ENCODE results near the gene DUSP22. TPM values are rescaled to one million over a fixed set of nuclear protein-coding genes. Genes with fewer than 3 reads are reported as not detected.
"Not testable (repeated sequence)": the region's sequence is repeated elsewhere in the genome, so short reads cannot be mapped to it uniquely, and the experiment has no call there.

The DUSP22 gene
- total and polyA plus RNA-seq, 4 donors: 23.0 to 65.8 (median 49.3) TPM

DNA sequence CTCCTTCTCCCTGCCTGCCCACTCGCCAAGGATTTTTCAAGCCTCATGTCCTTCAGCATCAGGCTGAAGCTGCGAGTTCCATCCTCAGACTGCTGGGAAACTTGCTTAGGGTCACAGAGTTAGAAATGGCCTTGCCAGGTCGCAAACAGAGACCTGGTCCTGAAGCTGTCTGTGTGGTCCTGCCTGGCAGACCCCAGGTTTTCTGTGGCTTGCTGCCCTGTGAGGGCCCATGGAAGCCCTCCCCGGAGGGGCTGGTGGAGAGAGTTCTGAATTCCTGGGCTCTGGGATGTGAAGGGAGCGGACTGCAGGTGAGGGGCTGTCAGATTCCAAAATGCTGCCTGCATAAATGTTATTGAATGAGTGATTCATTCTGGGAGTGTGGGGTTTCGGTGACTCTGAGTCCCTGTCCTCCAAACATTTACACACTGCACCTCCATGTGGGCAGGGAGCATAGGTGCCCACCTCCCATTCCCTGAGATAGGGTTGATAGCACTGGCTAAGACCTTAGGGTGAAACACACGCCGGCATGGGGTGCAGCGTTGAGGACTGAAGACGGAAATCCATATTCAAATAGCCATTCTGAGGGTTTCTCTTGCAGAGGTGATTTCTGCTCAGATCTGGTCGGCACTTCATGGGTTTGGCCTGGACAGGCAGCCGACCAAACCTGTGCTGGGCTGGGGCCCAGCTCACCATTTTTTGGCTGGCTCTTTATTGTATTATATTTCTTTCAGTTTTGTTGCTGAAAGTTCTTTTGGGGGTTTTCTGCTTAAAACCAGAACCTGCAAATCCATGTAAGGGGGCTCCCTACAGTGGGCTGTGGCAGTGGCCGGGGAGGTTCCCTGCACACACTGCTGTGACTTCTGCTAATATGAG lies 77.5 kb downstream of the DUSP22 start:
- 76 to 79% methylated on average over 13 of the region's 13 CpGs for WGBS, 2 donors
- peaks cover 2% of the 10 kb centered on the region for H3K9me3 ChIP-seq (ENCODE audit: control insufficient read depth, low read length)
- DNase-seq: peak; percentile 41 to 70
- H3K4me3 ChIP-seq (ENCODE audit: low read length in 2 of 2): no peak overlapping the region
- intact Hi-C loops (cut with DNase I): no loop called here
- H3K27me3 ChIP-seq (ENCODE audit: control insufficient read depth in 1 of 2, insufficient read depth in 2 of 2, low read length in 1 of 2): no peaks in the 10 kb centered on the region
- no peak overlapping the region for H3K27ac ChIP-seq (ENCODE audit: low read depth in 1 of 2, low read length in 2 of 2)
- H3K4me1 ChIP-seq (ENCODE audit: control insufficient read depth in 1 of 2, insufficient read depth in 2 of 2, low read length in 2 of 2): no peaks in the 10 kb centered on the region
- ATAC-seq (ENCODE audit: low FRiP score): no peak
- H3K36me3 ChIP-seq (ENCODE audit: control insufficient read depth in 1 of 2, insufficient read depth in 2 of 2, low read length in 1 of 2): no peaks in the 10 kb centered on the region

DNA sequence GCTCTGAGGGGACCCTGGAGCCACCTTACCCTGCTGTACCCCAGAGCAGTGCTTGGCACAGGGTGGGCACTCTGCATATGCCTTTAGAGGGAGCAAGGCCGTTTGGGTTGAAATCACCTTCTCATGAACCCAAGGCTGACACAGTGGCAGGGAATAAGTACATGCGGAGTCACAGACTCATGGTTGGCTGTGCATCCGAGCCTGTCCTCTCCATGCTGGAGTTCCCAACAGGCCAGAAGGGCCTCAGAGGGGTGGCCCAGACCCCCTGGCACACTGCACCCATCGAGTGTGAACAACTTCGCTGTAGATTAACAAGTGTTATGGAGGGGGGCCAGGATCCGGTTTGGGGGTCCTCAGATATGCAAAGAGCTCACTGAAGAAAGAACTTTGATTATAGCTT lies 78.3 kb downstream of the DUSP22 start:
- intact Hi-C loops (cut with DNase I): no loop called here
- DNase-seq: peak; percentile 37 to 58
- H3K27me3 ChIP-seq (ENCODE audit: control insufficient read depth in 1 of 2, insufficient read depth in 2 of 2, low read length in 1 of 2): no peaks in the 10 kb centered on the region
- no peak overlapping the region for H3K4me3 ChIP-seq (ENCODE audit: low read length in 2 of 2)
- no peak overlapping the region for H3K27ac ChIP-seq (ENCODE audit: low read depth in 1 of 2, low read length in 2 of 2)
- 75 to 76% methylated on average over 6 of the region's 6 CpGs for WGBS, 2 donors
- H3K9me3 ChIP-seq (ENCODE audit: control insufficient read depth, low read length): peaks cover 2% of the 10 kb centered on the region
- H3K4me1 ChIP-seq (ENCODE audit: control insufficient read depth in 1 of 2, insufficient read depth in 2 of 2, low read length in 2 of 2): no peaks in the 10 kb centered on the region
- ATAC-seq (ENCODE audit: low FRiP score): no peak
- H3K36me3 ChIP-seq (ENCODE audit: control insufficient read depth in 1 of 2, insufficient read depth in 2 of 2, low read length in 1 of 2): no peaks in the 10 kb centered on the region

DNA sequence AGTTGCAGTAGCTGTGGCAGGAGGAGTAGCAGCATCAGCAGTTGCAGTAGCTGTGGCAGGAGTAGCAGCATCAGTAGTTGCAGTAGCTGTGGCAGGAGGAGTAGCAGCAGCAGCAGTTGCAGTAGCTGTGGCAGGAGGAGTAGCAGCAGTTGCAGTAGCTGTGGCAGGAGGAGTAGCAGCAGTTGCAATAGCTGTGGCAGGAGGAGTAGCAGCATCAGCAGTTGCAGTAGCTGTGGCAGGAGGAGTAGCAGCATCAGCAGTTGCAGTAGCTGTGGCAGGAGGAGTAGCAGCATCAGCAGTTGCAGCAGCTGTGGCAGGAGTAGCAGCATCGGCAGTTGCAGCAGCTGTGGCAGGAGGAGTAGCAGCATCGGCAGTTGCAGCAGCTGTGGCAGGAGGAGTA lies 79.6 kb downstream of the DUSP22 start:
- H3K27me3 ChIP-seq (ENCODE audit: control insufficient read depth in 1 of 2, insufficient read depth in 2 of 2, low read length in 1 of 2); H3K36me3 ChIP-seq (ENCODE audit: control insufficient read depth in 1 of 2, insufficient read depth in 2 of 2, low read length in 1 of 2); H3K4me3 ChIP-seq (ENCODE audit: low read length in 2 of 2); intact Hi-C loops (cut with DNase I); H3K27ac ChIP-seq (ENCODE audit: low read depth in 1 of 2, low read length in 2 of 2); H3K4me1 ChIP-seq (ENCODE audit: control insufficient read depth in 1 of 2, insufficient read depth in 2 of 2, low read length in 2 of 2); ATAC-seq (ENCODE audit: low FRiP score); H3K9me3 ChIP-seq (ENCODE audit: control insufficient read depth, low read length); DNase-seq: not testable (repeated sequence)
- WGBS, 2 donors: 88 to 95% methylated on average over 2 of the region's 2 CpGs

DNA sequence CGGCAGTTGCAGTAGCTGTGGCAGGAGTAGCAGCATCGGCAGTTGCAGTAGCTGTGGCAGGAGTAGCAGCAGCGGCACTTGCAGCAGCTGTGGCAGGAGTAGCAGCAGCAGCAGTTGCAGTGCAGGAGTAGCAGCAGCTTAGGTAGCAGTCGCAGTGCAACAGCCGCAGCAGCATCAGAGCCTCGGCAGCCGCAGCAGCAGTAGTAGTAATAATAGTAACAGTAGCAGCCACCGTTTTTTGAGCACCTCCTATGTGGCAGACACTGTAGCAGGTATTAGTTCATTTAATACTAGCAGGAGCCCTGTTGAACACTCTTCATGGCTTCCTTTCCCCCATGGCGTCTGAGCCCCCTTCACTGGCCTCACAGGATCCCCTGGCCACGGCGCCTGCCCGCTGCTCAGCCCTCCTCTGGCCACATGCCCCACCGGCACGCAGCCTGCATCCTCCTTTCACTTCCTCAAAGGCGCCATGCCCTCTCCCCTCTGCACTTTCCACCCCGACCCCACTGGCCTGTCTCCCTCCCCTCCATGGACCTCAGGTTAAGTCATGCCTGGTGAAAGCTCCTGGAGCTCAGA lies 80.1 kb downstream of the DUSP22 start:
- H3K27me3 ChIP-seq (ENCODE audit: control insufficient read depth in 1 of 2, insufficient read depth in 2 of 2, low read length in 1 of 2): no peaks in the 10 kb centered on the region
- 77 to 85% methylated on average over 16 of the region's 16 CpGs for WGBS, 2 donors
- ATAC-seq (ENCODE audit: low FRiP score): no peak

DNA sequence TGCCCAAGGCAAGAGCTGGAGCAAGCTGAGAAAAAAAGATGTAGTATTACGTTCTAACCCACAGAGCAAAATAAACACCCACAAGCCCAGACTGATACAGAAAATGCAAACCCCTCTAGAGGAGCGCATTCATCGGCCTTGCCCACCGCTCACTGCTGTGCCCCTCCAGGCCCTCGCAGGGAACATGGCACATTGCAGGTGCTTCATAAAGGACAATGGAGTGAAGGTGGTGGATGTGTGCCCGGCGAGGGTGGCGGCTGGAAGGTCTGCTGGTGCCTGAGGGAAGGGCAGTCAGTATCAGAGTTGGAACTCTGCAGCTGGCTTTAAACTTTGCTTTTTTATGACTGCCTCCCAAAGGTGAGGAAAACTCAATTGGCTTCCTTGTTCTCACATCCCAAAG lies 80.7 kb downstream of the DUSP22 start:
- no peaks in the 10 kb centered on the region for H3K27me3 ChIP-seq (ENCODE audit: control insufficient read depth in 1 of 2, insufficient read depth in 2 of 2, low read length in 1 of 2)
- no peak for DNase-seq
- no peak for ATAC-seq (ENCODE audit: low FRiP score)

More for the DNA sequence above, 80.1 kb downstream of the DUSP22 start:
- Histone ChIP-seq H3K36me3 (ENCODE audit: control insufficient read depth in 1 of 2, insufficient read depth in 2 of 2, low read length in 1 of 2) (no peaks in the 10 kb centered on the region), H3K9me3 (ENCODE audit: control insufficient read depth, low read length) (peaks cover under 1% of the 10 kb centered on the region), H3K4me1 (ENCODE audit: control insufficient read depth in 1 of 2, insufficient read depth in 2 of 2, low read length in 2 of 2) (no peaks in the 10 kb centered on the region), H3K27ac (ENCODE audit: low read depth in 1 of 2, low read length in 2 of 2) (no peak overlapping the region), H3K4me3 (ENCODE audit: low read length in 2 of 2) (no peak overlapping the region)
- intact Hi-C loops (cut with DNase I): no loop called here
- DNase-seq: peak in 1 of 2 donors; percentile 71

DNA sequence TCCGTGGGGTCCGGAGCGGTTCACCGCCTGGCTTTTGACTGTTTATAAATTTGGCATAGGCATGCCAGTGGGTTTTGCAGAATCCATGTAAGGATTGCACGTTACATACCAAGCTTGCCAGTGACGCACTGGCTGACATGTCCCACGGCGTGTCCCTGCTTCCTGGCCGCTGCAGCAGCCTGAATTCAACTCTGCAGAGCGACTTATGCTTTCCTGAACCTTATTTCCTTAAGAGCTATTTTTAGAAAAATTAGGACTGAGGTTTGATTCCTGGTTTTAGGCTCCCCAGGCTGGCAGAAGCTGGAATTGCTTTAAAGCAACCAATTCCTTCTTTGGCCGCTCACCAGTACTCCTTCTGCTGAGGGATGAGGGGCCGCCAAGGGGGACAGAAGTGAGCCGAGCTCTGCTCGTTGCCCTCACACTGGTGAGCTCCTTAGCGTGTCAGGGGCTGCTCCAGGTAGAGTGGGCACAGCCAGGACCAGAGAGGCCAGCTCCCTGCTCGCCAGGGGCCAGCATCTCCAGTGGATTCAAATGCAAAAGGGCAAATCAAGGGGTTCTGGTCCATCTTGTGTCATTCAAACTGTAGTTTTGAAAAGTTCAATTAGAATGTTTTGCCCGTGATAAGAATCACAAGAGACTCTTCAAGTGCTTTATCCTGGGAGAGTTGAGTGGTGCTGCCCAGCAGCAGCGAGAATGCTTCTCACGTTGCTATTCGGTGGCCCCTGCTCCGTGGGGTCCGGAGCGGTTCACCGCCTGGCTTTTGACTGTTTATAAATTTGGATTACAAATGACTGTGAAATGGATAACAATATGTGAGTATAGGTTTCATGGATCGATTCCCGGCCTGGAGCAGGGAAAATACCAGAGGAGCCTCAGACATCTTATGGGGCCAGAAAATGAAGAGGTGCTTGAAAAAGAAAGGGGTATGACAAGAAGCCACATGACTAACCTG lies 81.8 kb downstream of the DUSP22 start:
- DNase-seq: peak in 1 of 2 donors; percentile 38
- Histone ChIP-seq H3K27ac (ENCODE audit: low read depth in 1 of 2, low read length in 2 of 2) (no peak overlapping the region), H3K9me3 (ENCODE audit: control insufficient read depth, low read length) (no peaks in the 10 kb centered on the region), H3K4me1 (ENCODE audit: control insufficient read depth in 1 of 2, insufficient read depth in 2 of 2, low read length in 2 of 2) (no peaks in the 10 kb centered on the region), H3K4me3 (ENCODE audit: low read length in 2 of 2) (no peak overlapping the region), H3K36me3 (ENCODE audit: control insufficient read depth in 1 of 2, insufficient read depth in 2 of 2, low read length in 1 of 2) (no peaks in the 10 kb centered on the region), H3K27me3 (ENCODE audit: control insufficient read depth in 1 of 2, insufficient read depth in 2 of 2, low read length in 1 of 2) (no peaks in the 10 kb centered on the region)
- intact Hi-C loops (cut with DNase I): no loop called here
- ATAC-seq (ENCODE audit: low FRiP score): peak; percentile 16
- 52% methylated on average over 26 of the region's 26 CpGs for whole genome bisulfite sequencing, 2 donors

More for the DNA sequence above, 80.7 kb downstream of the DUSP22 start:
- intact Hi-C loops (cut with DNase I): no loop called here
- Histone ChIP-seq H3K4me1 (ENCODE audit: control insufficient read depth in 1 of 2, insufficient read depth in 2 of 2, low read length in 2 of 2) (no peaks in the 10 kb centered on the region), H3K36me3 (ENCODE audit: control insufficient read depth in 1 of 2, insufficient read depth in 2 of 2, low read length in 1 of 2) (no peaks in the 10 kb centered on the region), H3K27ac (ENCODE audit: low read depth in 1 of 2, low read length in 2 of 2) (no peak overlapping the region), H3K4me3 (ENCODE audit: low read length in 2 of 2) (no peak overlapping the region), H3K9me3 (ENCODE audit: control insufficient read depth, low read length) (no peaks in the 10 kb centered on the region)
- 81% methylated on average over 8 of the region's 8 CpGs for WGBS, 2 donors

DNA sequence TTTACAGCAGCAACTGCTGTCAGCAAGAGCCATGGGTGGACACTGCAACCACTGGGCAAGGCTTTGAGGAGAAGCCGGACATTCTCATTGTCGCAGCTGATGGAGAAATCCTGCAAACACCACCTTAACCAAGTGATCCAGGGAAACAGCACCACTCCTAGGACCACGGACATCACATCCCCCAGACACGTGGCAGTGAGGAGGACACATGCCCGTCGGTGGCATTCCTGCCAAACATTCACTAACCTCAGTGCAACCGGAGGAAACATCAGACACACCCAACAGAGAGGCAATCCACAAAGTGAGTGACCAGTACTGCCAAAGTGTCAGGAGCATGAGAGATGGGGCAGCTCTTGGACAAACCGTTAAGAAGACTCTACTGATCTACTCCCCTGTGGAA lies 82.7 kb downstream of the DUSP22 start:
- WGBS, 2 donors: 80 to 83% methylated on average over 8 of the region's 8 CpGs
- ATAC-seq (ENCODE audit: low FRiP score): no peak
- DNase-seq: no peak
- intact Hi-C loops (cut with DNase I): no loop called here
- Histone ChIP-seq H3K4me1 (ENCODE audit: control insufficient read depth in 1 of 2, insufficient read depth in 2 of 2, low read length in 2 of 2) (no peaks in the 10 kb centered on the region), H3K27ac (ENCODE audit: low read depth in 1 of 2, low read length in 2 of 2) (no peak overlapping the region), H3K27me3 (ENCODE audit: control insufficient read depth in 1 of 2, insufficient read depth in 2 of 2, low read length in 1 of 2) (no peaks in the 10 kb centered on the region), H3K9me3 (ENCODE audit: control insufficient read depth, low read length) (no peaks in the 10 kb centered on the region), H3K4me3 (ENCODE audit: low read length in 2 of 2) (no peak overlapping the region), H3K36me3 (ENCODE audit: control insufficient read depth in 1 of 2, insufficient read depth in 2 of 2, low read length in 1 of 2) (no peaks in the 10 kb centered on the region)

DNA sequence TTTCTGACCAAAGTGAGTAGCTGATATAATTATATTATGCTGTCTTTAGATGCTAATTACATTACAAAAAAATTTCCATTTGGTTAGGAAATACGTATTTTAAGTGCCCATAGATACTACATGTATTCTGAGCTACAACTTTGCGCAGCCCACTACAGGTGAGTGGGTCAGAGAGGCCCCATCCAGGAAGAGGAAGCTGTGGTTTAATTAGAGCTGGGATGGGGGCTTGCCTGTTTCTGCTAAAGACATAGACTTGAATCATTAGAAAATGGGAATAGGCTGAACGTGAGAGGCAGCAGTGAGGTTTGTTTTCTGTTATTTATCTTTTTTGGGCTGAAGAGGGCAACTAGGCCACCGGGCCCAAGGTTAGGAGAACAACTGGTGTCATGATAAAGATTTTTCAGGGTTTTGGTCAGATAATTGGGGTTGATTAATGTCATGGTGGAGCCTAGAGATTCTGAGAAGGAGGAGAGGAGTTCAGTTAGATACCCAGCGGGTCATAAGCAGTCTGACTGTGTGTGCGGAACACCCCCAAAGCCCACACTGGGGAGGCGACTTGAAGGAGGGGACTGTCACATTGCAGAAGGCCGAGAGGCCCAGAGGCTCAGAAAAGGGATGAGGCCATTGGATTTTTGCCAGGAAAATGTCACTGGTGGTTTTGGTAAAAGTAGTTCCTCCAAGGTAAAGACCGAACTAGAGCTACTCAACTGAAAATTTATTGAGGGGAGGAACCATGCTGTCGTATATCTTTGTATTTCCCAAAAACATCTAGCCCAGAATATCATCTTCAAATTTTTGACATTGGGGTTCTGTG lies 84.7 kb downstream of the DUSP22 start:
- Histone ChIP-seq H3K27me3 (ENCODE audit: control insufficient read depth in 1 of 2, insufficient read depth in 2 of 2, low read length in 1 of 2) (no peaks in the 10 kb centered on the region), H3K9me3 (ENCODE audit: control insufficient read depth, low read length) (no peaks in the 10 kb centered on the region), H3K36me3 (ENCODE audit: control insufficient read depth in 1 of 2, insufficient read depth in 2 of 2, low read length in 1 of 2) (no peaks in the 10 kb centered on the region), H3K4me3 (ENCODE audit: low read length in 2 of 2) (no peak overlapping the region), H3K4me1 (ENCODE audit: control insufficient read depth in 1 of 2, insufficient read depth in 2 of 2, low read length in 2 of 2) (no peaks in the 10 kb centered on the region), H3K27ac (ENCODE audit: low read depth in 1 of 2, low read length in 2 of 2) (no peak overlapping the region)
- DNase-seq: no peak
- intact Hi-C loops (cut with DNase I): no loop called here
- no peak for ATAC-seq (ENCODE audit: low FRiP score)
- WGBS, 2 donors: 71 to 77% methylated on average over 10 of the region's 10 CpGs
